HG03354 (cell line): ENCODE data around the gene SH3RF2.
"Not testable (repeated sequence)": the region's sequence is repeated elsewhere in the genome, so short reads cannot be mapped to it uniquely, and the experiment has no call there.

Experiments
- ATAC-seq: cut with Tn5 transposase; IDR thresholded peaks from one replicate; pipeline ENCODE4 v1.9.1; 2021; ENCODE audit warnings: mild to moderate bottlenecking; ENCODE audit not compliant: unreplicated experiment, poor library complexity, severe bottlenecking

The SH3RF2 gene

GRCh38 chr5:146107901-146108300, 171.5 kb downstream of the SH3RF2 start:
- ATAC-seq, result no peak

- ATAC-seq, result not testable (repeated sequence)
Measured at GRCh38 chr5:146108870-146109269, 172.5 kb downstream of the SH3RF2 start.

- no peak for ATAC-seq
Measured at GRCh38 chr5:146109379-146109778, 173.0 kb downstream of the SH3RF2 start.

- no peak for ATAC-seq
Measured at GRCh38 chr5:146111409-146111808, 175.0 kb downstream of the SH3RF2 start.

GRCh38 chr5:146112476-146112875, 176.1 kb downstream of the SH3RF2 start:
- ATAC-seq, result no peak
